Loucy (cell line): ENCODE measurements around the gene CDCA4.

Experiments used
- H2AFZ ChIP-seq: fragments of 200-600 bp; sonication (generic); 2 replicates; pipeline ENCODE4 v1.6.0; 2016; ENCODE audit warnings: antibody characterized with exemption, mild to moderate bottlenecking, low read length, moderate library complexity
- H3F3A ChIP-seq: fragments of 200-600 bp; 2 replicates; pipeline ENCODE4 v1.6.0; 2016; ENCODE audit warnings: antibody characterized with exemption, low read depth, mild to moderate bottlenecking
- H3K27me3 ChIP-seq: fragments of 200-600 bp; sonication (generic); 2 replicates; pipeline ENCODE4 v1.6.1; 2014; ENCODE audit warnings: low read length, mild to moderate bottlenecking; ENCODE audit not compliant: insufficient read depth, poor library complexity, severe bottlenecking
- H3K36me3 ChIP-seq: fragments of 200-600 bp; sonication (generic); 2 replicates; pipeline ENCODE4 v1.6.1; 2016; ENCODE audit warnings: low read length; ENCODE audit not compliant: insufficient read depth
- H3K4me1 ChIP-seq: fragments of 200-600 bp; sonication (generic); 2 replicates; pipeline ENCODE4 v1.5.1; 2014; ENCODE audit warnings: low read length, mild to moderate bottlenecking; ENCODE audit not compliant: insufficient read depth, poor library complexity, severe bottlenecking
- H3K4me2 ChIP-seq: fragments of 200-600 bp; sonication (generic); 2 replicates; pipeline ENCODE4 v1.6.0; 2014; ENCODE audit warnings: antibody characterized with exemption, low read length, low read depth, mild to moderate bottlenecking; ENCODE audit not compliant: poor library complexity, severe bottlenecking
- H3K4me3 ChIP-seq: fragments of 200-600 bp; sonication (generic); 2 replicates; pipeline ENCODE4 v1.5.1; 2014; ENCODE audit warnings: low read length, mild to moderate bottlenecking, mixed read lengths; ENCODE audit not compliant: poor library complexity, severe bottlenecking
- H3K79me2 ChIP-seq: fragments of 200-600 bp; sonication (generic); 2 replicates; pipeline ENCODE4 v1.6.1; 2014; ENCODE audit warnings: low read length; ENCODE audit not compliant: insufficient read depth
- H3K9ac ChIP-seq: fragments of 200-600 bp; sonication (generic); 2 replicates; pipeline ENCODE4 v1.6.0; 2014; ENCODE audit warnings: mild to moderate bottlenecking, low read depth, low read length, moderate library complexity; ENCODE audit not compliant: poor library complexity, severe bottlenecking
- H3K9me2 ChIP-seq: fragments of 200-600 bp; sonication (generic); replicated peaks from 2 replicates; pipeline ENCODE4 v1.6.1; 2016; ENCODE audit warnings: low read depth, low read length, mixed read lengths
- H3K9me3 ChIP-seq: fragments of 200-600 bp; sonication (generic); 2 replicates; pipeline ENCODE4 v1.6.1; 2014; ENCODE audit warnings: mild to moderate bottlenecking, antibody characterized with exemption, low read length, low read depth; ENCODE audit not compliant: insufficient read depth
- H4K20me1 ChIP-seq: fragments of 200-600 bp; sonication (generic); 2 replicates; pipeline ENCODE4 v1.6.0; 2014; ENCODE audit warnings: antibody characterized with exemption, low read length, mild to moderate bottlenecking; ENCODE audit not compliant: insufficient read depth, poor library complexity, severe bottlenecking
- CTCF ChIP-seq: fragments of 200-600 bp; sonication (generic); conservative IDR thresholded peaks from 2 replicates; pipeline ENCODE4 v1.5.1; 2014; ENCODE audit warnings: mild to moderate bottlenecking, antibody characterized with exemption, low read length
- EZH2phosphoT487 ChIP-seq: fragments of 200-600 bp; IDR thresholded peaks from 2 replicates; pipeline ENCODE4 v1.6.1; 2018; ENCODE audit warnings: antibody characterized with exemption, mild to moderate bottlenecking, moderate library complexity, borderline replicate concordance

CDCA4 gene

DNA sequence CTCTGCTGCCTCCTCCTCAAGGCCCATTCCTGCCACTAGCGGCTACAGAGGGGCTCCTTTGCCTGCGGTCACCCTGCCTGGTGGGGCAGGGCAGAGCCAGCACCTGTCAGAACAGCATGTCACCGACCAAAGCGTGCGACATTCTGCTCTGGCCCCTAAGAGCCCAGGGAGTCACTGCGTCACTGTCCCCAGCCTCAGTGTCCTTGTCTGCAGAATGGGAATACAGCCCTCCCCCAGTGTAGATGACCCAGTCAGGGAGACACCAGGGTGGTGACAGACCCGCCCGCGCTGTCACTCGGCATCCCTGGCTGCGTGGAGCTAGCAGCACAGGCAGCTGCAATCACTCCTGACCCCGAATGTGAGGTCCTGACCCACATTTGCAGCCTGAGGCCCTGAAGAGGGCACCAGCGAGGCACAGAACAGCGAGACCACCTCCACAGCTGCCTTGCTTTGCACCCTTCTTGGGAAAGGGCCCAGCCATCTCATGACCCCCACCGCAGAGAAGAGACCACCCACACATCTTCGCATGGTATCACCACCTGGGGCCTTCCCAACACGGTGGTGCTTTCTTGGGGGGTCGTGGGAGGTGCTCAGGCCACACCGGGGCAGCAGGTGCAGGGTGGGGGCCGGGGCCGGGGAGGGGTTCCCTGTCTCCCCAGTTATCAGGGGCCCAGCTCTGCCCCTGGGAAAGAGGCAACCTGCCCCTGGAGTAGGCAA lies 45.2 kb downstream of the CDCA4 start:
- Histone ChIP-seq H3K9ac (no peak overlapping the region), H3K79me2 (no peaks in the 10 kb centered on the region), H3F3A (no peaks in the 10 kb centered on the region), H4K20me1 (no peaks in the 10 kb centered on the region), H3K4me1 (no peaks in the 10 kb centered on the region), H3K27me3 (no peaks in the 10 kb centered on the region), H2AFZ (no peak overlapping the region), H3K4me2 (no peak overlapping the region), H3K9me3 (no peaks in the 10 kb centered on the region), H3K36me3 (no peaks in the 10 kb centered on the region), H3K4me3 (no peak overlapping the region), H3K9me2 (no peaks in the 10 kb centered on the region)
- TF ChIP-seq CTCF (no peak), EZH2phosphoT487 (no peak)

DNA sequence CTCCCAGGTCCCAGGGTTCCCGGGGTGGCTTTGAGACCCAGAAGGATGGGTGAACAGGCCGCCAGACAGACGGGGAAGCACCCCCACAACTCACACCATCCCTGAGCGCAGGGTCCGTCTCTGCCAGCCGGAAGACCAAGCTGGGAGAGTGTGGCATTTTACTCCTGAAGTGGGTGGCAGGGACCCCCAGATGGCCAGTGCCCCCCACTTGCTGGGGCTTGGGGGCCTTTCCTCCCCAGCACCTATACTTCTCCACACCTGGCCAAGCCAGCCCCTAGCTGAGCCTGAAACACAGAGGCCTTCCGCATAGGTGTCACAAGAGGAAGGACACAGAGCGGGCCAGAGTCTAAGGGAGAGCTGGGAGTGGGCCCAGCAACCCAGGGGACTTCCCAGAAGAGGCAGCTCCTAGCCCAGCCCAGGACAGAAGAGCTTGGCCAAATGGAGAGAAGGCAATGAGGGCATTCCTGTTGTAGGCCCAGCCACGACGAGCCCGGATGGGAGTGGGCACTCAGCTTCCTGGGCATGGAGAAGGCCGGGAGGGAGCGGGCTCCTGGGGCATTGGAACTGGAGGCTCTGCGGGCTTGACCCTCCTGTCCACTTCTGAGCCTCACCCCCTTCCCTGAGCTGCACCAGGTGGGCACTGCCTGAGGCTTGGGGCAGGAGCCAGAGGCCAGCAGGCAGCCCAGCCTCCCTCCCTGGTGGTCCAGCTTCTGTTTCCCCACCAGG lies 46.1 kb downstream of the CDCA4 start:
- H3K27me3 ChIP-seq: no peaks in the 10 kb centered on the region
- no peaks in the 10 kb centered on the region for H3K9me2 ChIP-seq
- H3K9ac ChIP-seq: no peak overlapping the region
- no peak overlapping the region for H3K4me2 ChIP-seq
- no peaks in the 10 kb centered on the region for H3K9me3 ChIP-seq
- no peaks in the 10 kb centered on the region for H3F3A ChIP-seq
- no peaks in the 10 kb centered on the region for H4K20me1 ChIP-seq
- no peak overlapping the region for H2AFZ ChIP-seq
- no peaks in the 10 kb centered on the region for H3K36me3 ChIP-seq
- no peaks in the 10 kb centered on the region for H3K4me1 ChIP-seq
- TF ChIP-seq CTCF (no peak), EZH2phosphoT487 (no peak)
- H3K79me2 ChIP-seq: no peaks in the 10 kb centered on the region
- no peak overlapping the region for H3K4me3 ChIP-seq

- H3F3A ChIP-seq: no peaks in the 10 kb centered on the region
- H3K79me2 ChIP-seq: no peaks in the 10 kb centered on the region
- H2AFZ ChIP-seq: no peak overlapping the region
- H4K20me1 ChIP-seq: no peaks in the 10 kb centered on the region
- H3K27me3 ChIP-seq: no peaks in the 10 kb centered on the region
- TF ChIP-seq CTCF (no peak), EZH2phosphoT487 (no peak)
- no peaks in the 10 kb centered on the region for H3K4me1 ChIP-seq
- no peaks in the 10 kb centered on the region for H3K9me3 ChIP-seq
- H3K9me2 ChIP-seq: no peaks in the 10 kb centered on the region
- H3K4me2 ChIP-seq: no peak overlapping the region
- no peaks in the 10 kb centered on the region for H3K36me3 ChIP-seq
- no peak overlapping the region for H3K9ac ChIP-seq
- no peak overlapping the region for H3K4me3 ChIP-seq
Measured at GRCh38 chr14:104974146-104974541, 46.7 kb downstream of the CDCA4 start.
